GM21515 (cell line): ENCODE results near the gene PRSS37.

Experiments used
- ATAC-seq: cut with Tn5 transposase; IDR thresholded peaks from one replicate; pipeline ENCODE4 v1.9.1; 2021; ENCODE audit not compliant: unreplicated experiment

PRSS37 gene

DNA sequence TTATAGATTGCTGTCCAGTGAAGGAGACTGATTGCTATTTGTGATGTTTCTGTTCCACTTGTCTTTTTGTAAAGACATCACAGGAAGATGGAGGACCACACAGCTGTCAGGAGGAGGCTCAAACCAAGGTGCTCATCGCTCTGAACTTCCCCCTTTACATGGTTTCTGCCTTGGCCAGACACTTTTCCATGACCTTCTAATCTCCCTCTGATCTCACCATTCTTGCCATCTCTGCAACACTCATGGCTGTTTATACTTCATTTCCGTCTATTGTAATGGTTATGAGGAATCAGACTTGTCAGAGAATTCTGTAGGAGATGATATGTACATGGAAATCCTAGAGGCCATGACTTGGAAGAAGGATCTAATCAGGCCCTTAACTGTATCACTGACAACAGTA, 53.0 kb downstream of the PRSS37 start:
- ATAC-seq, result no peak
